ENCODE measurements around the gene LARP4B.

DNA sequence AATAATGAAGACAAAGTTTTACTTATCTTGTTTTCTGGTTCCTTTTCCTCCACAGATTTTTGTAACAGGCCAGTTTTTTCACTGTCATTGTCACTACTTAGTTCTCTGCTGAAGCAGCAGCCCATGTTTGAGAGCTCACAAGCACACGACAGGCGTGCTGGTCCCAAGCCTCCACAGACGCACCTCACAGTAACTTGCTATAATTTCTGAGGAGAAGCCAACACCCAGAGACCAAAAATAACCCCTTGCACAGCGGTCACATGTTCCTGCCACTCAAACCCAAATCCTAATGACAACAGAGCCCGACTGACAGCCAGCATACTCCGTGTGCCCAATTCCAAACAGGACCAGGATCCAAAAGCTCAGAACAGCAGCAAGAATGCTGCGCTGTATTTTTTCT lies 58.5 kb downstream of the LARP4B start:
- TF ChIP-seq HOXB5 (CRISPR knock-in tag; IDR thresholded peaks at IDR 0.05) (no peak), CTCF (IDR thresholded peaks at IDR 0.05) (no peak), POLR2A (IDR thresholded peaks at IDR 0.05; ENCODE audit: low read length) (no peak), RCOR1 (IDR thresholded peaks at IDR 0.05; ENCODE audit: low read depth, low read length) (no peak), JUN (IDR thresholded peaks at IDR 0.05) (no peak), CBX8 (IDR thresholded peaks at IDR 0.05) (no peak), FOSL2 (IDR thresholded peaks at IDR 0.05) (no peak), FOSL2 (CRISPR knock-in tag; IDR thresholded peaks at IDR 0.05) (no peak), CBX2 (IDR thresholded peaks at IDR 0.05; ENCODE audit: borderline replicate concordance, low read depth) (no peak), RNF2 (IDR thresholded peaks at IDR 0.05; ENCODE audit: borderline replicate concordance, low read depth) (no peak)
- TF ChIP-seq, protein P1, sequence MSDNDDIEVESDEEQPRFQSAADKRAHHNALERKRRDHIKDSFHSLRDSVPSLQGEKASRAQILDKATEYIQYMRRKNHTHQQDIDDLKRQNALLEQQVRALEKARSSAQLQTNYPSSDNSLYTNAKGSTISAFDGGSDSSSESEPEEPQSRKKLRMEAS (IDR thresholded peaks at IDR 0.05): no peak
- TF ChIP-seq, protein P2, sequence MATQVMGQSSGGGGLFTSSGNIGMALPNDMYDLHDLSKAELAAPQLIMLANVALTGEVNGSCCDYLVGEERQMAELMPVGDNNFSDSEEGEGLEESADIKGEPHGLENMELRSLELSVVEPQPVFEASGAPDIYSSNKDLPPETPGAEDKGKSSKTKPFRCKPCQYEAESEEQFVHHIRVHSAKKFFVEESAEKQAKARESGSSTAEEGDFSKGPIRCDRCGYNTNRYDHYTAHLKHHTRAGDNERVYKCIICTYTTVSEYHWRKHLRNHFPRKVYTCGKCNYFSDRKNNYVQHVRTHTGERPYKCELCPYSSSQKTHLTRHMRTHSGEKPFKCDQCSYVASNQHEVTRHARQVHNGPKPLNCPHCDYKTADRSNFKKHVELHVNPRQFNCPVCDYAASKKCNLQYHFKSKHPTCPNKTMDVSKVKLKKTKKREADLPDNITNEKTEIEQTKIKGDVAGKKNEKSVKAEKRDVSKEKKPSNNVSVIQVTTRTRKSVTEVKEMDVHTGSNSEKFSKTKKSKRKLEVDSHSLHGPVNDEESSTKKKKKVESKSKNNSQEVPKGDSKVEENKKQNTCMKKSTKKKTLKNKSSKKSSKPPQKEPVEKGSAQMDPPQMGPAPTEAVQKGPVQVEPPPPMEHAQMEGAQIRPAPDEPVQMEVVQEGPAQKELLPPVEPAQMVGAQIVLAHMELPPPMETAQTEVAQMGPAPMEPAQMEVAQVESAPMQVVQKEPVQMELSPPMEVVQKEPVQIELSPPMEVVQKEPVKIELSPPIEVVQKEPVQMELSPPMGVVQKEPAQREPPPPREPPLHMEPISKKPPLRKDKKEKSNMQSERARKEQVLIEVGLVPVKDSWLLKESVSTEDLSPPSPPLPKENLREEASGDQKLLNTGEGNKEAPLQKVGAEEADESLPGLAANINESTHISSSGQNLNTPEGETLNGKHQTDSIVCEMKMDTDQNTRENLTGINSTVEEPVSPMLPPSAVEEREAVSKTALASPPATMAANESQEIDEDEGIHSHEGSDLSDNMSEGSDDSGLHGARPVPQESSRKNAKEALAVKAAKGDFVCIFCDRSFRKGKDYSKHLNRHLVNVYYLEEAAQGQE (IDR thresholded peaks at IDR 0.05): no peak
- TF ChIP-seq, protein P3, sequence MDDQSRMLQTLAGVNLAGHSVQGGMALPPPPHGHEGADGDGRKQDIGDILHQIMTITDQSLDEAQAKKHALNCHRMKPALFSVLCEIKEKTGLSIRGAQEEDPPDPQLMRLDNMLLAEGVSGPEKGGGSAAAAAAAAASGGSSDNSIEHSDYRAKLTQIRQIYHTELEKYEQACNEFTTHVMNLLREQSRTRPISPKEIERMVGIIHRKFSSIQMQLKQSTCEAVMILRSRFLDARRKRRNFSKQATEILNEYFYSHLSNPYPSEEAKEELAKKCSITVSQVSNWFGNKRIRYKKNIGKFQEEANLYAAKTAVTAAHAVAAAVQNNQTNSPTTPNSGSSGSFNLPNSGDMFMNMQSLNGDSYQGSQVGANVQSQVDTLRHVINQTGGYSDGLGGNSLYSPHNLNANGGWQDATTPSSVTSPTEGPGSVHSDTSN (IDR thresholded peaks at IDR 0.05): no peak

Measured in A549 (cell line).